Cardiac muscle cell (in vitro differentiated cells and primary cell): ENCODE data around the gene OPRL1. TPM values are rescaled to one million over a fixed set of nuclear protein-coding genes. Genes with fewer than 3 reads are reported as not detected.

ENCODE experiments used
- DNase-seq, 2 donors: peaks; one replicate each; pipeline versions ENCODE4 v3.0.0 to v3.0.0-alpha.2; 2010 to 2017; ENCODE audit warnings: low read depth in 1 of 2, low spot score in 1 of 2
- H3K27ac ChIP-seq: fragments of 200-600 bp; sonication (generic); 2 replicates; pipeline ENCODE4 v1.5.1; 2016
- H3K27me3 ChIP-seq: fragments of 200-600 bp; sonication (generic); 2 replicates; pipeline ENCODE4 v1.6.0; 2016; ENCODE audit warnings: control low read depth
- H3K36me3 ChIP-seq: fragments of 200-600 bp; sonication (generic); 2 replicates; pipeline ENCODE4 v1.5.1; 2016; ENCODE audit warnings: control low read depth
- H3K4me1 ChIP-seq: fragments of 200-600 bp; sonication (generic); 2 replicates; pipeline ENCODE4 v1.8.1; 2017; ENCODE audit warnings: low read depth, mild to moderate bottlenecking, mixed run types
- H3K4me3 ChIP-seq: fragments of 200-600 bp; sonication (generic); 2 replicates; pipeline ENCODE4 v1.5.1; 2016; ENCODE audit warnings: mild to moderate bottlenecking
- H3K9me3 ChIP-seq: fragments of 200-600 bp; sonication (generic); 2 replicates; pipeline ENCODE4 v1.5.1; 2017; ENCODE audit warnings: low read depth, mild to moderate bottlenecking, control low read depth
- CTCF ChIP-seq: IDR thresholded peaks from 2 replicates; pipeline ENCODE4 v1.5.1; 2012; ENCODE audit warnings: low read depth, mild to moderate bottlenecking, low read length
- polyA plus RNA-seq: library from polyadenylated mRNA; unstranded; fragments of >200 nt; fragmentation: Nextera tagmentation; extraction: Ambion mirVana; gene quantifications from 2 replicates; pipeline ENCODE4 v1.2.1, GENCODE V29; 2016
- total RNA-seq: library from RNA; depleted of rRNA; stranded (reverse); fragments of >200 nt; gene quantifications from 2 replicates; pipeline ENCODE4 v1.2.3, GENCODE V29; 2016

The OPRL1 gene
- total and polyA plus RNA-seq, 2 experiments from 2014 or later = 2.1 to 9.6 TPM

- DNase-seq = no peak
- Histone ChIP-seq H3K36me3 (peaks cover 12% of the 10 kb centered on the region), H3K4me1 (peaks cover 8% of the 10 kb centered on the region), H3K9me3 (no peaks in the 10 kb centered on the region), H3K27me3 (peaks cover 34% of the 10 kb centered on the region), H3K4me3 (no peak overlapping the region), H3K27ac (no peak overlapping the region)
- TF ChIP-seq CTCF = no peak
Observed at GRCh38 chr20:64035066-64035932, 44.6 kb upstream of the OPRL1 start.

DNA sequence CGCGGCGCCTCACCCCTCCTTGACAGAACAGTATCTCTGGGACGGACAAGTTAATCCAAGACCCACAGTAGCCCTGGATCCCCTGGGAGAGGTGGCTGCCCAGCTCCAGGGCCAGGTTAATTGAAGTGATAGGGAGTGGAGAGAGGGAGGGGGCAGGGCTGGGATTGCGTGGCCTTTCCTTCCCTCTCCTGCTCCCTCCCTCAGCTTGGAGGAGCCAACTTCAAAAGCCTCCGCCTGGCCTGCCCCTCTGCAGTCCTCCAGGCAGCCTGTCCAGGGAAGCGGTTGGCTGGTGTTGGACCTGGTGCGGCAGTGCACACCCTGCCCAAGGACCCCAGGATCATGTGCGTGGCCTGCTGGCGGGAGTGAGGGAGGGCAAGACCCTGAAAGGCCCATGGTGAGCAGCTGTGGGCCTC lies 43.9 kb upstream of the OPRL1 start, which contains the start of gene C20orf204:
Gene C20orf204 (plus strand): TSS at position 250 of the 413 bp plus-strand sequence. CDS start 142 bp downstream, at position 392.
- Histone ChIP-seq H3K27ac (no peak within 1 kb of the TSS), H3K4me1 (peaks cover 8% of the 10 kb centered on the region), H3K4me3 (no peak within 1 kb of the TSS), H3K36me3 (peaks cover 10% of the 10 kb centered on the region), H3K27me3 (peaks cover 41% of the 10 kb centered on the region), H3K9me3 (no peaks in the 10 kb centered on the region)
- DNase-seq = peak in 1 of 2 donors; percentile 33
- TF ChIP-seq CTCF = no peak

DNA sequence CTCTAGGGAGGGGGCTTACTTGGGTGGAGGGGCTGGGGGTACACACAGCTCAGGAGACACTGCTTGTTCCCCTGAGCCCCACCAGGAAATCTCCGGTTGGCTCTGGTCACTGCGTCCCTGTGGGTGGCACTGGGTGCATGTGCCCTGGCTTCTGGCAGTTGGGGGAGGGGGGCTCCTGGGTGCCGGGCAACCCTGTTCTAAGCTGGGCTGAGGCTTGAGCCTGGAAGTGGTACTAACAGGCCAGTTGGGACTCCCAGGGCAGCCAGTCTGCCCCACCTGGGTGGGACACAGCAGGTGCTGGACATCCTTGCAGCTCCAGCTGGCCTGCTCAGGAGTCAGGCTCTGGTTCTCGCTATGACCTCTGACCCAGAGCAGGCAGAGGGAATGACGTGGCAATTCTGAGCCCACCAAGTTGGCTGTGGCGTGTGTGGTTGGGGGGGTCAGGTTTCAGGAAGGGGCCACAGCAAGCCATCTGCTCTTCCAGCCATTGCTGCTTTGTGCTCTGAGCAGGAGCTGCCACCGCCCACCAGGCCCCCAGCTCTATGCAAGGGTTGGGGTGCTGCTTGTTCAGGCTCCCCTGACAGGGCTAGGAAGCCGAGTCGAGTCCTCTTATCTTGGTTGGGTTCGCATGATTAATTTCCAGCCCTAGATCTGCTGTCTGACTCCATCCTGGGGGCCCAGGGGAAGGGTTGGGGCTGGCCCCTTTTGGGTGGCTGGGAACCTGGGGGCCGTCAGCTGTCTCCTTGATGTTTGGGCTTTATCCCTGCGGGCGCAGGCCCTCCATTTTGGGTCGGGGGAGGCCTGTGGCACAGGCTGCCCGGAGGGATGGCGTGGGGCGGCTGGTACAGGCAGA lies 43.3 kb upstream of the OPRL1 start:
- Histone ChIP-seq H3K9me3 (no peaks in the 10 kb centered on the region), H3K4me3 (no peak overlapping the region), H3K36me3 (peaks cover 7% of the 10 kb centered on the region), H3K27me3 (peaks cover 47% of the 10 kb centered on the region), H3K27ac (no peak overlapping the region), H3K4me1 (peaks cover 8% of the 10 kb centered on the region)
- DNase-seq = no peak
- TF ChIP-seq CTCF = no peak

DNA sequence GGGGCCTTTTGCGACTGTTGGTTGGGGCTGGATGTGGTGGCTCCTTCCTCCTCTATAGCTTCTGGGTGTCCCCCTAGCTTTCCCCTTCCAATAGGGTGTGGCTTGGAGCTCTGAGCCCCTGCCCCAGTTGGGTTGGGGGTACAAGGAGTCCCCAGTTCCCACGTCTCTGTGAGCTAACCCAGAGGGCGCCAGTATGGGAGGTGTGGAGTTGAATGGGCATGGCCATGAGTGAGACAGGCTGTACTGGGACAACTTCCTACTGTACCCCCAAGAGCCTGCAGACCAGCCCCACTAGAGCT lies 42.7 kb upstream of the OPRL1 start:
- no peak for DNase-seq
- peaks cover 8% of the 10 kb centered on the region for H3K4me1 ChIP-seq

More for the DNA sequence above, 42.7 kb upstream of the OPRL1 start:
- H3K27me3 ChIP-seq = peaks cover 53% of the 10 kb centered on the region
- H3K27ac ChIP-seq = no peak overlapping the region
- H3K9me3 ChIP-seq = no peaks in the 10 kb centered on the region
- no peak for TF ChIP-seq CTCF
- peaks cover 2% of the 10 kb centered on the region for H3K36me3 ChIP-seq
- H3K4me3 ChIP-seq = no peak overlapping the region
